ENCODE measurements around the gene MRPL43. TPM values are rescaled to one million over a fixed set of nuclear protein-coding genes. Genes with fewer than 3 reads are reported as not detected.
"Not testable (repeated sequence)": the region's sequence is repeated elsewhere in the genome, so short reads cannot be mapped to it uniquely, and the experiment has no call there.

Gene MRPL43
- polyA plus RNA-seq (2014; cell fraction: cytosol; rRNA removed), result 150 and 151 TPM in 2 replicates
- 113 and 124 TPM in 2 replicates for polyA plus RNA-seq (2014; cell fraction: nucleus; rRNA removed)

- peak; percentile 81 for DNase-seq (ENCODE audit: low spot score)
Measured at GRCh38 chr10:100986952-100987684, at the start of gene MRPL43, which contains the start of gene TWNK. Gene MRPL43, minus strand, starts transcription at chr10:100987497. Its CDS starts 54 bp downstream, at chr10:100987443. Gene TWNK, plus strand, starts transcription at chr10:100987543. Its CDS starts 668 bp downstream, at chr10:100988211.

- DNase-seq (ENCODE audit: low spot score), result no peak
Measured at GRCh38 chr10:101036726-101037125, 49.4 kb upstream of the MRPL43 start.

- no peak for DNase-seq (ENCODE audit: low spot score)
Measured at GRCh38 chr10:101035916-101036702, 48.8 kb upstream of the MRPL43 start.

- no peak for DNase-seq (ENCODE audit: low spot score)
Measured at GRCh38 chr10:101035314-101035713, 48.0 kb upstream of the MRPL43 start.

GRCh38 chr10:101034404-101034803, 47.1 kb upstream of the MRPL43 start:
- DNase-seq (ENCODE audit: low spot score), result not testable (repeated sequence)

GRCh38 chr10:101033276-101033675, 46.0 kb upstream of the MRPL43 start:
- DNase-seq (ENCODE audit: low spot score), result no peak

GRCh38 chr10:101032637-101033224, 45.4 kb upstream of the MRPL43 start:
- DNase-seq (ENCODE audit: low spot score), result peak; percentile 59

- DNase-seq (ENCODE audit: low spot score), result peak; percentile 51
Measured at GRCh38 chr10:101031796-101032636, 44.7 kb upstream of the MRPL43 start.

GRCh38 chr10:101031128-101031795, 44.0 kb upstream of the MRPL43 start, which contains the start of the genes PDZD7 and SFXN3:
Gene PDZD7, minus strand, starts transcription at chr10:101031129. Its CDS starts 910 bp downstream, at chr10:101030219.
Gene SFXN3, plus strand, starts transcription at chr10:101031234. Its CDS starts 3,461 bp downstream, at chr10:101034695.
- DNase-seq (ENCODE audit: low spot score), result peak; percentile 92

GRCh38 chr10:101030496-101031127, 43.3 kb upstream of the MRPL43 start:
- no peak for DNase-seq (ENCODE audit: low spot score)

GRCh38 chr10:101029520-101030295, 42.4 kb upstream of the MRPL43 start:
- peak; percentile 63 for DNase-seq (ENCODE audit: low spot score)

GRCh38 chr10:101028446-101029337, 41.4 kb upstream of the MRPL43 start:
- DNase-seq (ENCODE audit: low spot score), result peak; percentile 71

GRCh38 chr10:101027106-101027720, 39.9 kb upstream of the MRPL43 start:
- DNase-seq (ENCODE audit: low spot score), result no peak

- DNase-seq (ENCODE audit: low spot score), result no peak
Measured at GRCh38 chr10:101022967-101023705, 35.8 kb upstream of the MRPL43 start.

GRCh38 chr10:101021692-101022251, 34.5 kb upstream of the MRPL43 start:
- DNase-seq (ENCODE audit: low spot score), result no peak

GRCh38 chr10:101021239-101021638, 33.9 kb upstream of the MRPL43 start:
- DNase-seq (ENCODE audit: low spot score), result no peak

Measured in SK-N-DZ (cell line).